Heart left ventricle (tissue), 16 donors: ENCODE data around the gene ULK4. TPM values are rescaled to one million over a fixed set of nuclear protein-coding genes. Genes with fewer than 3 reads are reported as not detected.

Experiments
- ATAC-seq, 4 donors: fragments of 200-7000 bp; cut with Tn5 transposase; one replicate each; pipeline ENCODE4 v1.9.1; 2020 to 2022; ENCODE audit warnings: moderate library complexity in 4 of 4, mild to moderate bottlenecking in 3 of 4, moderate number of reproducible peaks in 1 of 4
- DNase-seq, 5 donors: peaks; one replicate each; pipeline ENCODE4 v3.0.0-alpha.2; 2020
- H3K27ac ChIP-seq, 12 donors: fragments of 200-600 bp; sonication (generic) in 4 of 12; one replicate each; pipeline versions ENCODE4 v1.5.0 to v1.8.0; 2016 to 2022; ENCODE audit warnings: mild to moderate bottlenecking in 2 of 12
- H3K27me3 ChIP-seq, 9 donors: fragments of 200-600 bp; sonication (generic) in 2 of 9; one replicate each; pipeline versions ENCODE4 v1.5.1 to v1.8.0; 2016 to 2022; ENCODE audit warnings: mild to moderate bottlenecking in 3 of 9
- H3K36me3 ChIP-seq, 9 donors: fragments of 200-600 bp; sonication (generic) in 2 of 9; one replicate each; pipeline versions ENCODE4 v1.5.0 to v1.8.0; 2018 to 2022; ENCODE audit warnings: mild to moderate bottlenecking in 2 of 9
- H3K4me1 ChIP-seq, 12 donors: fragments of 200-600 bp; sonication (generic) in 4 of 12; one replicate each; pipeline versions ENCODE4 v1.5.0 to v1.8.0; 2016 to 2022; ENCODE audit warnings: mild to moderate bottlenecking in 3 of 12
- H3K4me3 ChIP-seq, 12 donors: fragments of 200-600 bp; sonication (generic) in 4 of 12; one replicate each; pipeline versions ENCODE4 v1.5.0 to v1.8.0; 2017 to 2022; ENCODE audit warnings: mild to moderate bottlenecking in 9 of 12, moderate library complexity in 4 of 12
- H3K9me3 ChIP-seq, 12 donors: fragments of 200-600 bp; sonication (generic) in 4 of 12; one replicate each; pipeline versions ENCODE4 v1.5.0 to v1.8.0; 2016 to 2022; ENCODE audit warnings: mild to moderate bottlenecking in 1 of 12
- POLR2A ChIP-seq, 2 donors: fragments of 450-650 bp; IDR thresholded peaks; one replicate each; pipeline ENCODE4 v1.6.1; 2017; ENCODE audit warnings: antibody characterized with exemption in 2 of 2, mild to moderate bottlenecking in 2 of 2, moderate library complexity in 2 of 2
- WGBS, 4 donors: extraction: QIAGEN DNeasy Blood & Tissue Kit in 2 of 4; methylation state at CpG; one replicate each; pipeline versions ENCODE4 v1.1.5 to v1.1.7; 2013 to 2018; 5-methylcytosine and 5-hydroxymethylcytosine counted together
- intact Hi-C, 10 donors: fragments of 100-400 bp; cut with DNase I; formaldehyde crosslinking; loops; one replicate each; pipeline versions ENCODE4 v1.11.1 to v1.14.2; 2022
- polyA plus RNA-seq, 2 donors: library from polyadenylated mRNA; stranded (reverse); fragments of 200-250 nt; gene quantifications; one replicate each; pipeline ENCODE4 v1.2.3, GENCODE V29; 2013
- total RNA-seq, 9 donors: library from RNA; depleted of rRNA in 2 of 9; stranded (reverse); fragments of >200 nt in 2 of 9; fragmentation: NEBNext Ultra II Directional in 3 of 9; extraction: Animal tissue kit (Norgen Biotek cat#: 25700) in 3 of 9; gene quantifications; one replicate each; pipeline versions ENCODE4 v1.1.0 to v1.2.4, GENCODE V29; 2016 to 2023
- TF ChIP-seq, protein P1 (sequence below), 12 donors: fragments of 200-600 bp; sonication (generic) in 4 of 12; IDR thresholded peaks; one replicate each; pipeline versions ENCODE4 v1.5.0 to v1.8.0; 2018 to 2022; ENCODE audit warnings: antibody characterized with exemption in 12 of 12, mild to moderate bottlenecking in 5 of 12
- donor health status: ischemic (EF 13 %, LVEDD 7.1; RV severe dilation, severe dysfunction).
- donor health status: healthy with polysubstance abuse.
- donor health status: DM: no; HTN: yes; CAD: no.
- donor health status: DM: no; HTN: no; CAD: no.
- donor health status: ischemic (EF 25% LVEDD 6.9; RV normal size, moderate dysfunction).
- donor health status: ischemic (EF 25% LVEDD 5.7; RV mildly dilated, moderate dysfunction).
- donor health status: healthy.
- donor health status: DM: yes; HTN: yes; CAD: no.
- donor health status: ischemic (EF 35%, LVEDD 5.7; RV mildly dilated, moderate dysfunction).
- donor health status: nonischemic (EF 11% LVEDD 7.7; RV severe dilation, severe dysfunction).
- donor health status: DM: yes; HTN: yes; CAD: no.
- donor health status: PGD.
- donor health status: ischemic (EF 29% LVEDD 5.4; RV normal size, mild dysfunction).
- donor health status: nonischemic (EF 23%, LVEDD 6.1; RV moderate dilation, normal function).

Gene ULK4
- total and polyA plus RNA-seq, 11 donors: 0.91 to 6.1 (median 2.1) TPM

- Histone ChIP-seq H3K4me1 (no peaks in the 10 kb centered on the region), H3K27ac (no peak overlapping the region), H3K27me3 (no peaks in the 10 kb centered on the region), H3K36me3 (no peaks in the 10 kb centered on the region), H3K4me3 (no peak overlapping the region), H3K9me3 (no peaks in the 10 kb centered on the region)
- intact Hi-C loops: loop anchor here in 1 of 10 donors (10.0 kb wide), 2 partner anchors 159 to 1159 kb away; no protein-coding TSS in a partner anchor
- DNase-seq (no peak), ATAC-seq (no peak)
- 88 to 92% (median 90%) methylated on average over 4 of the region's 4 CpGs for WGBS, 4 donors
- TF ChIP-seq, protein P1, sequence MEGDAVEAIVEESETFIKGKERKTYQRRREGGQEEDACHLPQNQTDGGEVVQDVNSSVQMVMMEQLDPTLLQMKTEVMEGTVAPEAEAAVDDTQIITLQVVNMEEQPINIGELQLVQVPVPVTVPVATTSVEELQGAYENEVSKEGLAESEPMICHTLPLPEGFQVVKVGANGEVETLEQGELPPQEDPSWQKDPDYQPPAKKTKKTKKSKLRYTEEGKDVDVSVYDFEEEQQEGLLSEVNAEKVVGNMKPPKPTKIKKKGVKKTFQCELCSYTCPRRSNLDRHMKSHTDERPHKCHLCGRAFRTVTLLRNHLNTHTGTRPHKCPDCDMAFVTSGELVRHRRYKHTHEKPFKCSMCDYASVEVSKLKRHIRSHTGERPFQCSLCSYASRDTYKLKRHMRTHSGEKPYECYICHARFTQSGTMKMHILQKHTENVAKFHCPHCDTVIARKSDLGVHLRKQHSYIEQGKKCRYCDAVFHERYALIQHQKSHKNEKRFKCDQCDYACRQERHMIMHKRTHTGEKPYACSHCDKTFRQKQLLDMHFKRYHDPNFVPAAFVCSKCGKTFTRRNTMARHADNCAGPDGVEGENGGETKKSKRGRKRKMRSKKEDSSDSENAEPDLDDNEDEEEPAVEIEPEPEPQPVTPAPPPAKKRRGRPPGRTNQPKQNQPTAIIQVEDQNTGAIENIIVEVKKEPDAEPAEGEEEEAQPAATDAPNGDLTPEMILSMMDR (IDR thresholded peaks at IDR 0.05): no peak
- TF ChIP-seq POLR2A (IDR thresholded peaks at IDR 0.05): no peak
These were observed 87.9 kb downstream of the ULK4 start for GRCh38 chr3:41874022-41874421.

DNA sequence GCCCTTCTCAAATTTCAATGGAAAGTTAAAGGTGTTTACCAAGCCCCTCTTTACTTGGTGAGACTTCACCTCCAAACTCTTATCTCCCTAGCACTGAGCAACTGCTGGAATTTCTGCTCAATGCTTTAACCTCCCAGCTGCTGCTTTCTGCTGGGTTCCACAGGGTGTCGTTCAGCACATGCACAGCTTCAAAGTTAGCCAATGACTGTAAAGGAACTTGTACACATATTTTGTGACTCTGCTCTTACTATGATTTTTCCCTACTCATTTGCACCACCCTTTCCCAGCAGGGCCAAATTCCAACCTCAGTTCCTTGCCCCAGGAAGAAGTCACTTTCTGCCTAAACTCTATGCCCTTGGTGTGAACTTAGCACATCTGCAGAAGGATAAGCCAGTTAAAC is 89.7 kb downstream of the ULK4 start:
- DNase-seq (no peak), ATAC-seq (no peak)
- TF ChIP-seq, protein P1 (IDR thresholded peaks at IDR 0.05): no peak
- TF ChIP-seq POLR2A (IDR thresholded peaks at IDR 0.05): no peak
- H3K4me1 ChIP-seq: no peaks in the 10 kb centered on the region
- no peak overlapping the region for H3K27ac ChIP-seq
- intact Hi-C loops: loop anchor here in 1 of 10 donors (10.0 kb wide), 2 partner anchors 157 to 1157 kb away; no protein-coding TSS in a partner anchor
- H3K27me3 ChIP-seq: no peaks in the 10 kb centered on the region
- H3K9me3 ChIP-seq: peaks cover 0 to 5% (median 0%) of the 10 kb centered on the region in 12 donors
- 56 to 80% (median 70%) methylated on average over 1 of the region's 1 CpG for WGBS, 4 donors
- no peak overlapping the region for H3K4me3 ChIP-seq
- no peaks in the 10 kb centered on the region for H3K36me3 ChIP-seq

- Histone ChIP-seq H3K27me3 (no peaks in the 10 kb centered on the region), H3K4me3 (no peak overlapping the region), H3K9me3 (peaks cover 0 to 5% (median 0%) of the 10 kb centered on the region in 12 donors), H3K4me1 (no peaks in the 10 kb centered on the region), H3K36me3 (no peaks in the 10 kb centered on the region), H3K27ac (no peak overlapping the region)
- DNase-seq: no peak
- no peak for TF ChIP-seq POLR2A (IDR thresholded peaks at IDR 0.05)
- TF ChIP-seq, protein P1 (IDR thresholded peaks at IDR 0.05): no peak
- intact Hi-C loops: no loop called here
- ATAC-seq: no peak
- WGBS, 4 donors: 92 to 100% (median 96%) methylated on average over 2 of the region's 2 CpGs
These were observed 94.4 kb downstream of the ULK4 start for GRCh38 chr3:41867533-41867932.

GRCh38 chr3:41866298-41866697 is 95.6 kb downstream of the ULK4 start:
- WGBS, 4 donors: 91 to 98% (median 94%) methylated on average over 6 of the region's 6 CpGs
- no peak overlapping the region for H3K4me3 ChIP-seq
- ATAC-seq: no peak
- no peaks in the 10 kb centered on the region for H3K27me3 ChIP-seq
- H3K36me3 ChIP-seq: no peaks in the 10 kb centered on the region
- no peaks in the 10 kb centered on the region for H3K4me1 ChIP-seq
- no peak for DNase-seq
- intact Hi-C loops: no loop called here
- peaks cover 0 to 5% (median 0%) of the 10 kb centered on the region in 12 donors for H3K9me3 ChIP-seq
- no peak overlapping the region for H3K27ac ChIP-seq
- TF ChIP-seq, protein P1 (IDR thresholded peaks at IDR 0.05): no peak
- TF ChIP-seq POLR2A (IDR thresholded peaks at IDR 0.05): no peak
